Adipose tissue (tissue), 3 donors: ENCODE results near the gene TBX10. TPM values are rescaled to one million over a fixed set of nuclear protein-coding genes. Genes with fewer than 3 reads are reported as not detected.
"Not testable (repeated sequence)": the region's sequence is repeated elsewhere in the genome, so short reads cannot be mapped to it uniquely, and the experiment has no call there.

Experiments
- H3K27ac ChIP-seq: one replicate; pipeline ENCODE4 v1.5.1; 2013; ENCODE audit warnings: low read depth, low read length
- WGBS, 3 donors: extraction: QIAGEN DNeasy Blood & Tissue Kit; methylation state at CpG; one replicate each; pipeline ENCODE4 v1.1.7; 2013; 5-methylcytosine and 5-hydroxymethylcytosine counted together
- polyA plus RNA-seq, 3 donors: library from polyadenylated mRNA; stranded (reverse); fragments of 200-250 nt; gene quantifications; one replicate each; pipeline ENCODE4 v1.2.3, GENCODE V29; 2013
- donor health status: healthy with polysubstance abuse.
- donor health status: Bipolar disorder and iron deficiency.
- donor health status: healthy.

The TBX10 gene
- polyA plus RNA-seq, result under 1 TPM in 2 of 3 donors, not detected in 1; 0.08 to 0.09 TPM

DNA sequence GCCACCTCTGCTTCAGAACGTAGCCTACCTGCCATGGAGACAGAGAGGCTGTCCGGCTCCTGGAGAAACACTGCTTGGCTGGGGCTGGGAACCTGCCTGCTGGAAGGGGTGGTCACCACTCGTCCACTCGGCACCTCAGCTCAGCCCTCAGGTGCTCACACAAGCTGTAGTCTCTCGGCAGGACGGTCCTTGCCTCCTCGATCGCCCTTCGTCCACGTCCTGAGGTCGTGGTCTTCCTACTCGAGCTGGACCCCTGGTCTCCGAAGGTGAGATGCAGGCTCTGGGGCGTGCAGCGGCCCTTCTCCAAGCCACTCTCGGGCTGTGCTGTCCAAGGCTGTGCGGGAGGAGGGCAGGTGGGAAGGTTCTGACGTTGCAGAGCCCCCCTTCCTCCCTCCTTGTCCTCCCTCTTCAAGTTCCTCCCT, at the start of gene TBX10:
Gene TBX10, minus strand, starts transcription at position 326 of the 422 bp plus-strand sequence. Its CDS starts 291 bp downstream, at position 35.
- no peak within 1 kb of the TSS for H3K27ac ChIP-seq
- 76 to 83% (median 81%) methylated on average over 18 of the region's 18 CpGs for WGBS, 3 donors

DNA sequence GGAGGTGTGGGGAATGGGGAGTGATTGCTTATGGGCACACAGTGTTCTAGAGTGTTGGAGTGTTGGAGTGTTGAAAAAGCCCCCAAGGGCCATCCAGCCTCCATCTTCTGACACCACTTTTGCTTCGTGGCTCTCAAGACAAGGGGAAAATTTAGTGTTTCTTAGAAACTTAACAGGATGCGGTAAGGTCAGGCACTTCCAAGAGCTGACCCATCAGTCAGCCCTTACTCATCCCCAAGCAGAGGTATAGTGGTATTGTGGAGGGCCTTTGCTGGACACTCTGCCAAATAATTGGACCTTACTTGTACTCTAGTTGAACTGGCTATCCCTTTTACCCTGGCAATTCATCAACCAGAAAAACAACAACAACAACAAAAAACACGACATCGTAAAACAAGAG, 49.6 kb upstream of the TBX10 start:
- 73 to 88% (median 80%) methylated on average over 4 of the region's 4 CpGs for WGBS, 3 donors
- no peak overlapping the region for H3K27ac ChIP-seq

DNA sequence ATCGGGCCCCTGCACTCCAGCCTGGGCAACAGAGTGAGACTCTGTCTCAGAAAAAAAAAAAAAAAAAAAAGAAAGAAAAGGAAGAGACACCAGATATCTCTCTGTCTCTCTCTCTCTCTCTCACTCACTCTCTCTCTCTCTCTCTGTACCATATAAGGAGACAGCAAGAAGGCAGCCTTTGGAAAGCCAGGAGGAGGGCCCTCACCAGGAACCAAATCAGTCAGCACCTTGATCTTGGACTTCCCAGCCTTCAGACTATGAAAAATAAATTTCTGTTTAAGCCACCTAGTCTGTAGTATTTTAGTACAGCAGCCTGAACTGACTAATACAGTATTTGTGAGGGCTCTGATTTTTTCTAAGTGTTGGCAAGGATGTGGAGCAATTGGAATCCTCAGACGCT, 48.4 kb upstream of the TBX10 start:
- 81 to 97% (median 88%) methylated on average over 2 of the region's 2 CpGs for WGBS, 3 donors
- no peak overlapping the region for H3K27ac ChIP-seq

DNA sequence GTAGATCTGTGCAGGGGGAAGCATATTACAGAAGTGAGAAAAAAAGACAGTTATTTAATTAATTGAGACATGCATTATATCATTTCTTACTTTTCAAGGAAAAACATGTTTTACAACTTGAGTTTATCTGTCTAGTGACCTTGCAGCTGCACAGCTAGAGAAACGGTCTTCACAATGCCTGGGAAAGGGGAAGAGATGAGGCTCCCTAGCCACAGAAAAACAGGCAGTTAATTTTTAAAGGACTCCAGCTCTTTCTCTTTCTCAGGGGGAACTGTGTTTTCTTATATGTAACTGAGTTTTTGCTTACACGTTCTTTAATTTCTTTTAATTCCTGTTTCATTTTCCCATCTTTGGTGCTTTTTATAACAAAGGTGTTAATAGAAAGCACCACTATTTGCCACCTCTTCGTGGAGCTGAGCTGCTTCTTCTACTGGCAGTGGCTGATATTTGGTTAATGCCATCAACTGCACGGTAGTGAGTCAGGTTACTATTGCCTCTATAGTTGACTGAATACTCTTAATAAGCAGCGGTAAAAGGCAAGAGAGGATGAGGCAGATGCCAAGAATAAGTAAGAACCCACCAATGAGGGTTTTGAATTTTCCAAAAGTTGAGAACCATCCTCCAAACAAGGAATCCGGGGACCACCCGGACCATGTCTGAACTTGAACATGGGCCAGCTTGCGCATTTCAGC, 46.2 kb upstream of the TBX10 start:
- H3K27ac ChIP-seq, result not testable (repeated sequence)
- 37 to 47% (median 46%) methylated on average over 8 of the region's 8 CpGs for WGBS, 3 donors

DNA sequence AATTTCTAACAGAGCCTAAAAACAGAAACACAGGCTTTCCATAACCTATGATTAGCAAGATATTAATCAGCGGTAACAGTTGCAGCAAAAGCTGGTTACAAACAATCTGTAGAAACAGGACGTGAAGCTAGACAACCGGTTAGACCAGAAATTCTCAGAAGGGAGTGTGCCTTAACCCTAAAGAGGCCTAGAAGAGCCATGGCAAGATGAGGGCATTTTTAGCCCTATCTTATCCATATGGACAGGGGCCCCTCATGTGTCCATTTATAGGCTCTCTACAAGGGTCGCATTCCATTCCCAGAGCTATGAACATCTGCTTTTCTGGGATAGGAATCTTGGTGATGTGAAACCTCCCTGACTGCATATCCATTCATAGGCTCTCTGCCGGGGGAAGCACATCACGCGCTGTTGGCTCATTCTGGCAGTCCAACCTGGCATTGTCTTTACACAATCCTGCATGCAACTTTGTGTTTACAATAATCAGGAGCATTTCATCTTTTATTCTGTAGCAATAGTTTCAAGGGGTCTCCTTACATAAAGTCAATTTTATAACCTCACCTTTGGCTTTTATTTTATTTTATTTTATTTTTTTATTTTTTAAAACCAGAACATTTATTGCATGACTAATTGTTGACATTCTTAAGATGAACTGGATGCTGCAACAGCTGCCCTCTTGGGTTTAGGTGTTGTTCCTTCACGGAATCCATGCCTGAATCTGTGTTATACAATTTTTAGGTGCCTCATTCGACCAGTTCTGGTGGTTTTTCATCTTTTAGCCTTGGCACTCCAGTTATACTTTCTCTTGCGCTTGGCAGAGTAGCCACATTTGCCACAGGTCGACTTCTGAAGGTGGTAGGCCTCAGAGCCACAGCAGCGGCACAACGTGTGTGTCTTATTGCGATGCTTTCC, 42.8 kb upstream of the TBX10 start:
- H3K27ac ChIP-seq, result not testable (repeated sequence)
- 56 to 79% (median 73%) methylated on average over 14 of the region's 14 CpGs for WGBS, 3 donors

DNA sequence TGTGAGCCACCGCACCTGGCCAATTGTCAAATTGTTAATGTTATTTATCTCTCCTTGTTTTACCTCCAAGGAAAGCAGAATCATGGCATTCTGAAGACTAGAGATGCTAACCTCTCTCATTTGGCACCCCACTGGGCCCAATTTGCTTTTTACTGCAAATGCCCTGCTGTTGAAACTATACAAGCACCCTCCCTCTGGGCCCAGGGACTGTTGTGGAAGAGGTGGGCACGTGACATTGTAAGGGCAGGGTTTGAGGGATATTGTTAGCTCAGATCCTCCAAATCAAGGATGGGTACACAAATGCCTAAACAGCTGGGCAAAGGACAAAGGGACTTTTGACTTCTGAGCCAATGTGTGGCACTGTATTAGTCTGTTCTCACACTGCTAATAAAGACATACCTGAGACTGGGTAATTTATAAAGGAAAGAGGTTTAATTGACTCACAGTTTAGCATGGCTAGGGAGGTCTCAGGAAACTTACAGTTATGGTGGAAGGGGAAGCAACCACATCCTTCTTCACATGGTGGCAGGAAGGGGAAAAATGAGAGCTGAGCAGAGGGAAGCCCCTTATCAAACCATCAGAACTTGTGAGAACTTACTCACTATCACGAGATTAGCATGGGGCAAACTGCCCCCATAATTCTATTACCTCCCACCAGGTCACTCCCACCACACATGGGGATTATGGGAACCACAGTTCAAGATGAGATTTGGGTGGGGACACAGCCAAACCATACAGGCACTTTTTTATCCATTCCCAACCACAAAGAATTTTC, 41.3 kb upstream of the TBX10 start:
- WGBS, 3 donors, result 57 to 80% (median 69%) methylated on average over 3 of the region's 3 CpGs
- no peak overlapping the region for H3K27ac ChIP-seq

DNA sequence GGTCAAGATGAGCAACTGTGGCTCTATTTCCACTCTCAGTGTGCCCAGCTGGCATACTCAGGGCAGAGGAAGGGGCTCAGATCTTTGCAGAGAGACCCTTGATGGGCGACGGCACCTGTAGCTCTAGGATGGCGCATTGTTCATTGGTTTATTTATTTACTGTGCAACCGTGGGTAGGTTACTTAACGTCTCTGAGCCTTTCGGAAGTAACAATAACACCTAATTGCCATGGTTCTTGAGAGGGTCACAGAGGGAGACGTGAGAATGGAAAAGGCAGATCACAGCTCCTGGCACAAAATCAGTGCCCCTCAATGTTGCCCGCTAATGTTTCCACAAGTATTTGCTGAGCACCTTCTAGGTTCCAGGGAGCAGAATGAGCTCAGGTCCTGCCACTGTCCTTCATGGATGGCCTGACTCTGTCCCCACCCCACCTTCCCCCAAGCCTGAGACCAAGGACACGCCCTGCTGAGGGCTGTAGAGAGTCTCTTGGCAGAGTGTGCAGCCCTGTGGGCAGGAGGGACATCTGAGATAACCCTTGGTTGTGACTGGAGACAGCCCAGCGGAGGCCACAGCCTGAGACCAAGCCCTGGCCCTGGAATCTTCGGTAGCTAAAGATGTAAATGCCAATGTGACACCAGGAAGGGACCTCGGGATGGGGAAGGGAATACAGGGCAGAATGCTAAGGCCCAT, 35.6 kb upstream of the TBX10 start:
- WGBS, 3 donors, result 84 to 89% (median 88%) methylated on average over 12 of the region's 12 CpGs
- H3K27ac ChIP-seq, result no peak overlapping the region

DNA sequence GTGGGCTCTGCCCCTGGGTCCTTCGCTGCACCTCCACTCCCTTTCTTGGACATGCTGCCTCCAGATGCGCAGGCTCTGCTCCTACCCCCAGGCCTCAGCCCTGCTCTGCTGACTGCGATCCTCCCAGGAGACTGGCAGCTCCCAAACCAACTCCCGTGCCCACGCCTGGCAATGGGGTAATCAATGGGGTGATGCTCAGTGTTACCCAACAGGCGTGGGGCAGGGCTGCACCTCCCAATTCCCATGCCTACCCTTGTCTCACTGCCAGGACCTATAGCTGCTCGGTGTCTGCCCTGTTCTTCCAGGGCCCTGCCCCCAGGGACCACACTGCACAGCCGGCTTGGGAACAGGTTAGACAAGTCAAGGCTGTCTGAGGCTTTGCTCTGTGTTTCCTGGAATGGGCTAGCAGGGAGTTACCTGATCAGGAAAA, 34.9 kb upstream of the TBX10 start, which contains the start of gene ALDH3B2:
Gene ALDH3B2, minus strand, starts transcription at position 182 of the 430 bp plus-strand sequence. CDS start 7,688 bp downstream, outside the sequence.
- 49 to 77% (median 76%) methylated on average over 8 of the region's 8 CpGs for WGBS, 3 donors
- no peak within 1 kb of the TSS for H3K27ac ChIP-seq

DNA sequence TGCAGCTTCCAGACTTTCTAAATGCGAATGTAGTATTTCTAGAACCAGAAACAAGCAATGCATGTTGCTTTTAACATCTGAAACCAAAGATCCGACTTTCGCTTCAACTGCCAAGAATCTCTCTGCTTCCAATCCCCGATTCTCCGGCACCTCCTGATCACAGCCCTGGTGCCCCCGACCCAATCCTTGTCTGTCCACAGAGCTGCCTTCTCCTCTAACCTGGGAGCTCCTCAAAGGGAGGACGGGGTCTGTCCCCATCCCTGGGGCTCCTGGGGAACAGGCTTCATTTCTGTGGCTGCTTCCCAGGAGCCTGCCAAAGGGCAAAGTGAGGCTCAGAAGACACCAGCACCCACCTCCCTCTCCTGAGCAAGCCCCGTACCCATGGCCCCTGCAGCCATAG, 34.3 kb upstream of the TBX10 start:
- no peak overlapping the region for H3K27ac ChIP-seq
- WGBS, 3 donors, result 70 to 84% (median 71%) methylated on average over 8 of the region's 8 CpGs

DNA sequence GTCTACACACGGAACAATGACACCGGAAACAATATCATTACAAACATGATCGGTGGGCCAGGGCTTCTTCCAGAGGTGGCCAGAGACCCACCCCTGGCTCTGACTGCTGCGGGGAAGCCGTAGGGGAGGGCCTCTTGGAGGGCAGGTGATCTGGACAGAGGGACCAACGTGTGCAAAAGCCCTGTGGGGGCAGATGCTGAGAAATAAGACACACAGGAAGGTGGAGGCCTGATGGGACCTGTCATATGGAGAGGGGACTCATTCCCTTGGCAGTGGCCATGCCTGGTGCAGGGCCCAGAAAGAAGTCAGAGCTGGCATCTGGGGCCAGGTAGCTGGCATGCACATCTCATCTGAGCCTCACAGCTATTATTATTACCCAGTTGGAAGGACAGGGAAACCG, 33.8 kb upstream of the TBX10 start:
- 84 to 93% (median 87%) methylated on average over 7 of the region's 7 CpGs for WGBS, 3 donors
- no peak overlapping the region for H3K27ac ChIP-seq

DNA sequence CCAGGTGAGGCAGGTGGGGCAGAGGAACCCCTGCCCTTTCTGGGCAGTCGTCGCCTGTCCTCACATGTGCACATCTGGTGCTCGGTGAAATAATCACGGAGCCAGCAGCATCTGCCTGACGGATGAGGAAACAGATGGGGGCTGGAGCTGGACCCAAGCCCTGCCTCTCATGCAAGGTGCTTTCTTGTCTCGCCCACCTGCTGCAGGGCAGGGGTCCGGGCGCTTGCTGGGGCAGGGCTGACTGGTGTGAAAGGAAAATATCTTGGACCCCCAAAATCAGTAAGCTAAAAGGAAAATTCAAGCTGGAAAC, 31.6 kb upstream of the TBX10 start:
- WGBS, 3 donors, result 51 to 69% (median 56%) methylated on average over 8 of the region's 8 CpGs
- no peak overlapping the region for H3K27ac ChIP-seq

DNA sequence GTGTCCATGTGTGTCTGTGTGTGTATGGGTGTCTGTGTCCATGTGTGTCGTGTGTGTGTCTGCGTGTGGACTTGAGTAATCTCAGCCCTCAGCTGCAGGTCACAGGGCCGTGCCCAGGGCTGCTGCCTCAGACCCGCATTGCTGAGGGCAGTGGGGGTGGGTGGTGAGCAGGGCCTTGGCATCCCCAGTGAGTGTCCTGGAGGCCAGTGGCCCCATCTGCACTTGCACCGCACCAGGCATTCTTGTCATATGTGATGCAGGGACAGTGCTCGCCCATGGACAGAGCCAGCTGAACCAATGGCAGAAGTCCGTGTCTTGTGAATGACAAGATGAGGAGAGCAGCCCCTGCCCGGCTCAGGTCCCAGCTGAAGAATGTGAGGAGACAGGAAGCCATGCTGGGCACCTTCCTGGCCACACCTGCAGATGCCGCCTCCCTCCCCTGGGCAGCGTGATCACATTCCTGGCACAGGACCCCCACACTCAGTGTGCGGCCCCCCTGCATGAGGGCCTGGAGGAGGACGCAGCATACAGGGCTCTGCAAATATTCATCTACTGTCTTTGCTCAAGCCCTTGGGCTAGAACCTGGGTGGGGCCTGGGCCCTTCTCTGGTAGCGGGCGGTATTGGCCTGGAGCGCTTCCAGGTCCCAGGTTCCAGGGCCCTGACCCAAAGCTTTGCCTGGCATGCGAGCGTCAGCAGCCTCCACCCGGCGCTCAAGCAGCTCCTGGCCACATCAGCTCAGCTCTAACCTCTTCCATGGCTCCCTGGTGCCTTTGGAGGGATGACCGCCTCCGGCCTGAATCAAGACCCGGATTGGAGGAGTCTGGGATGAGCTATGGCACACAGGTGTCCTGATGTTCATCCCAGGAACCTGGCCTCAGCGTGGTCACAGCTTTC, 31.0 kb upstream of the TBX10 start:
- 74 to 84% (median 77%) methylated on average over 23 of the region's 23 CpGs for WGBS, 3 donors
- H3K27ac ChIP-seq, result no peak overlapping the region

DNA sequence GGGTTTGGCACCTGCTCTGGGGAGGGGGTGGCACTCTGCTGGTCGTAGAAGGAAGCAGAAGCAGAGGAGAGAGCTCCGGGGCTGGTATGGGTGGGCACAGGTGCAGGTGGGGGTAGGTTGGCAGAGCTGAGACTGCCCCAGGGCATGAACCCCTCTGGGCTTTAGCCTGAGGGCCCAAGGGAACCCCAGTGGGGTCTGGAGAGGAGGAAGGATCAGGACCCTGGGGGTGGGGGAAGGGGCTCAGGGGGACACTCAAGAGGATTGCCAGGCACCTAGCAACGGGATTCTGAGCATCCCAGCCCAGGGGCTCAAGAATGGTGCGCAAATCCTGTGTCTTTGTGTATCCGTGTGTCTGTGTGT, 28.6 kb upstream of the TBX10 start:
- WGBS, 3 donors, result 55 to 63% (median 55%) methylated on average over 5 of the region's 5 CpGs
- no peak overlapping the region for H3K27ac ChIP-seq

DNA sequence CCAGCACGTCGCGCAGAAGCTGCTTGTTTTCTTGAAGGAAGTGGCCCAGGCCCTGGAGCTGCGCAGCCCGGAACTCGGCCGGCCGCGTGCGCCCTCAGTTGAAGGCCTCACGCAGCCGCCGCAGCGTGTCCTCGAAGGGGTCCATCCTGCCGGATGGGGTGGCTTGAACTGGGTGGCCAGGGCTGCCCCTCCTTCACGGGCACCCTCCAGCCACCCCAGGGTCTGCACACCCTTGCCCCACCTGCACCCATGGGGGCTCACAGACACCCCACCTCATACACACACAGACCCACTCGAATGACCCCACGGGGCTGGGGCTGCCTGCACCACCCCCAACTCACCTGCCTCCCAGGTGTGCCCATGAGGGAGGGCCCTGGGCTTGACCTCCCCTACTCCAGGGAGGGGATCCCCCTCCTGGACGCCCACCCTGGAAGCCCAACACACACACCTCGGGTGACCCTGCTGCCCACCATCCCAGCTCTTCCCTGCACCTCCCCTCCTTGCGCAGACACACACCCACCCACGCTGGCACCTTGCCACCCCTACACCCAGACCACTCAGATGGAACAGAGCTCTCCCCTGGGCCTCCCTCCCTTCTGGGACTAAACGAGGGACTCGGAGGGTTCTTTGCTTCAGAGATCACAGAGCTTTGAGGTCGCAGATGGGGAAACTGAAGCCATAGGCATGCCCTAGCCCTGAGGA, 28.1 kb upstream of the TBX10 start:
- WGBS, 3 donors, result 75 to 86% (median 76%) methylated on average over 26 of the region's 26 CpGs
- no peak overlapping the region for H3K27ac ChIP-seq

DNA sequence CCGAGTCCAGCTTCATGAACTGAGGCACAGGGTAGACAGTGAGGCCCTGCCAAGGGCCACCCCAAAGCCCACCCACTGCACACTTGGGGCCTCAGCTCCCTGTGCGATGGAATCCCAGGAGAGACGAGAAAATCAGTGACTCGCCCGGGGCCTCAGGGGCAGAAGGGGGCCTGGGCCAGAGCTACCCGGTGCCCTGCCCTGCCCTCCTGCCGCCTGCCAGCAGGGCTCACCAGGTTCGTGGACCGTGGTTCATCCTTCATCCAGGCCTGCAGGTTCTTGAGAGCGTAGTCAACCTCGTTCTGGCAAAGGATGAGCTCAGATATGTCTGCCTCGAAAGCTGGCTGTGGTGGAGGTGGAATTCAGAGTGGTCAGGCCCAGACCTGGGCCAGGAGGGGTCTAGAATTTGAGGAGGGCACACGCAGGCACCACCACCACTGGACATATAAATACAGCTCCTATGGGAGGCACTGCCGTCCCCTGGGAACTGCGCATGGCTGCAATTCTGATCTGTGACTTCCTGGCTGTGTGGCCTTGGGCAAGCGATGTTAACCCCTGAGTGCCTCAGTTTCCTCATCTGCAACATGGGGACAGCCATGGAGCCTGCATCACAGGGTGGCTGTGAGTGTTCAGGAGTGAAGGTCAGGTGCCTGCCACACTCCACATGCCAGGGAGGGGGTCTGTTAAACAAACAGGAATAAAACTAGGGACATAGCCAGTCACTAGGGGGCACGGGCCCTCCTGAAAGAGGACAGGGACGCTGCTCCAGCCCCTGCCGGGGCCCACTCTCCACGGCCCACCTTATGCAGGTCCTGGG, 27.3 kb upstream of the TBX10 start:
- no peak overlapping the region for H3K27ac ChIP-seq
- WGBS, 3 donors, result 74 to 77% (median 76%) methylated on average over 20 of the region's 20 CpGs

DNA sequence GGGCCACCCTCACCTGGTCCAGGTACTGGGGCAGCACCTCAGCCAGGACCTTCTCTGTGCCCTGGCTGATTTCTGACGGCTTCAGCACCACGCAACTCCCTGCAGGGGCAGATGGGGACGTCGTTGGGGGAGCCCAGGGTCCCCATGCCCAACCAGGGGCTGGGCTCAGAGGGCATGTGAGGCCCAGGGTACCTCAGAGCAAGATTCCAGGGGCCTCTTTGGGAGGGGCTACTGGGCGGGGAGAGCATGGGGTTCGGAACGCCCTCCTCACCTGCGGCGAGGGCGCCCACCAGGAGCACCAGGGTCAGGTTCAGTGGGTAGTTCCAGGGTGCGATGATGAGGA, 26.7 kb upstream of the TBX10 start:
- WGBS, 3 donors, result 86 to 95% (median 93%) methylated on average over 10 to 11 of the region's 11 CpGs
- H3K27ac ChIP-seq, result no peak overlapping the region
